HEK293 (cell line): ENCODE data around the gene B4GALT3.

ENCODE experiments used
- INSM2 ChIP-seq: fragments of 450-650 bp; formaldehyde crosslinking; IDR thresholded peaks from 2 replicates; pipeline ENCODE4 v1.5.1; 2016; ENCODE audit warnings: missing biosample characterization, missing genetic modification characterization
- KLF16 ChIP-seq: fragments of 450-650 bp; formaldehyde crosslinking; IDR thresholded peaks from 2 replicates; pipeline ENCODE4 v1.5.1; 2017; ENCODE audit warnings: missing biosample characterization, missing genetic modification characterization
- PATZ1 ChIP-seq: fragments of 450-650 bp; formaldehyde crosslinking; IDR thresholded peaks from 2 replicates; pipeline ENCODE4 v1.5.1; 2016; ENCODE audit warnings: missing biosample characterization, missing genetic modification characterization
- PRDM10 ChIP-seq: fragments of 450-650 bp; formaldehyde crosslinking; IDR thresholded peaks from 2 replicates; pipeline ENCODE4 v1.5.1; 2016; ENCODE audit warnings: missing biosample characterization, missing genetic modification characterization
- PRDM4 ChIP-seq: fragments of 450-650 bp; formaldehyde crosslinking; IDR thresholded peaks from 2 replicates; pipeline ENCODE4 v1.5.1; 2017; ENCODE audit warnings: missing biosample characterization, missing genetic modification characterization
- SP2 ChIP-seq: fragments of 450-650 bp; formaldehyde crosslinking; IDR thresholded peaks from 2 replicates; pipeline ENCODE4 v1.5.1; 2016; ENCODE audit warnings: missing biosample characterization, missing genetic modification characterization
- ZBTB1 ChIP-seq: fragments of 450-650 bp; formaldehyde crosslinking; IDR thresholded peaks from 2 replicates; pipeline ENCODE4 v1.5.1; 2016; ENCODE audit warnings: missing biosample characterization, missing genetic modification characterization
- ZBTB48 ChIP-seq: fragments of 450-650 bp; formaldehyde crosslinking; IDR thresholded peaks from 2 replicates; pipeline ENCODE4 v1.5.1; 2016; ENCODE audit warnings: missing biosample characterization, missing genetic modification characterization
- ZNF112 ChIP-seq: fragments of 450-650 bp; formaldehyde crosslinking; IDR thresholded peaks from 2 replicates; pipeline ENCODE4 v1.5.0; 2017; ENCODE audit warnings: missing biosample characterization, missing genetic modification characterization
- ZNF133 ChIP-seq: fragments of 450-650 bp; formaldehyde crosslinking; IDR thresholded peaks from 2 replicates; pipeline ENCODE4 v1.5.1; 2016; ENCODE audit warnings: missing biosample characterization, missing genetic modification characterization
- ZNF184 ChIP-seq: fragments of 450-650 bp; IDR thresholded peaks from 2 replicates; pipeline ENCODE4 v1.5.1; 2018; ENCODE audit warnings: missing biosample characterization, mild to moderate bottlenecking, missing genetic modification characterization
- ZNF274 ChIP-seq, 2 experiments: fragments of 200-500 bp in 1 of 2; fragments of 450-650 bp in 1 of 2; sonication (Bioruptor generic) in 1 of 2; formaldehyde crosslinking in 1 of 2; IDR thresholded peaks; 2 replicates each; pipeline versions ENCODE4 v1.5.1 to v1.6.1; 2014 to 2016; ENCODE audit warnings: borderline replicate concordance in 1 of 2, inconsistent platforms in 1 of 2, low read length in 1 of 2, missing biosample characterization in 1 of 2, missing genetic modification characterization in 1 of 2
- ZNF37A ChIP-seq: fragments of 450-650 bp; IDR thresholded peaks from 2 replicates; pipeline ENCODE4 v1.5.1; 2018; ENCODE audit warnings: missing biosample characterization, missing genetic modification characterization
- ZNF398 ChIP-seq: fragments of 450-650 bp; formaldehyde crosslinking; IDR thresholded peaks from 2 replicates; pipeline ENCODE4 v1.5.1; 2017; ENCODE audit warnings: missing biosample characterization, missing genetic modification characterization
- ZNF621 ChIP-seq: fragments of 450-650 bp; formaldehyde crosslinking; IDR thresholded peaks from 2 replicates; pipeline ENCODE4 v1.5.1; 2017; ENCODE audit warnings: missing biosample characterization, missing genetic modification characterization
- ZNF629 ChIP-seq: fragments of 450-650 bp; formaldehyde crosslinking; IDR thresholded peaks from 2 replicates; pipeline ENCODE4 v1.5.1; 2017; ENCODE audit warnings: missing biosample characterization, missing genetic modification characterization
- ZNF660 ChIP-seq: fragments of 450-650 bp; IDR thresholded peaks from 2 replicates; pipeline ENCODE4 v1.5.1; 2018; ENCODE audit warnings: missing biosample characterization, mild to moderate bottlenecking, missing genetic modification characterization
- TF ChIP-seq, protein P1 (sequence below): fragments of 450-650 bp; formaldehyde crosslinking; IDR thresholded peaks from 2 replicates; pipeline ENCODE4 v1.5.1; 2017; ENCODE audit warnings: missing biosample characterization, missing genetic modification characterization
- TF ChIP-seq, protein P2 (sequence below): fragments of 450-650 bp; formaldehyde crosslinking; conservative IDR thresholded peaks from 2 replicates; pipeline ENCODE4 v1.5.1; 2016; ENCODE audit warnings: low read depth, missing biosample characterization, missing genetic modification characterization

Gene B4GALT3

DNA sequence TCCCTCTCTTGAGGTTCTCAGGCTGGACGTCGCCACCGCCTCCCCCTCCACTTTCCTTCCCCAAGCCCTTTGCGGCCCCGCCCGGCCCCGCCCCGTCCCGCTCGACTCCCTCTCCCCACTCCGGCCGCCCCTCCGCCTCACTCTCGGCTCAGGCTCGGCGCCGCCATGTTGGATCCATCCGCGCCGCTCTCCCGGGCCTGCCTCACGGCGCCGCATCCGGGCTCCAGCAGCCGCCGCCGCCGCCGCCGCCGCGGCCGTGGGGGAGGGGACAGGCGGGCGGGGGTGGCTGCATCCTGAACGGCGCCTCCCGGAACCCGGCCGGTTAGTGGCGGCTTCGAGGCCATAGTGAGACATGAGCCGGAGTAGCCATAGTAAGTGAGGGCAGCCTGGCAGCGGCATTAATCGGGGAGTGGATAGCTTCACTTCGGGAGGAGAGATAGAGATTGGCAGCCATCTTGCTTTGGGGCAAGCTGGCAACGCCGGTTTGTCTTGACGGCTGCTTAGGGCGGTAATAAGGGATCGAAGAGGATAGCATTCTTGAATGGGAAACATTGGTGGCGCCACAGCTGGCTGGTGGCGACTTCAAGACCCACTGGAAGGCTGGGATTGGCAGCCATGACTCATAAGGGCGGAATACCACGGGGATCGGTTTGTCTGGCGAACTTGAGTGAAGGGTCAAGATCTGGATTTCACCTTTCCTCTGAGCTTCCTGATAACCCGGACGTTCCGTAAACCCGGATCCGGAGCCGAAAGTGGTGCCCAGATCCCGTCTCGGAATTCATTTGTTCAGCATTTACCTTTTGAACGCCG, 44.7 kb downstream of the B4GALT3 start, which contains the start of gene DEDD (continued):
- peak; percentile 42 for TF ChIP-seq PRDM10 (tag by site-specific recombination)
- TF ChIP-seq ZNF133 (tag by site-specific recombination), result no peak
- TF ChIP-seq ZBTB1 (tag by site-specific recombination), result no peak
- peak; percentile 21; the same call in 1 of the 2 replicates for TF ChIP-seq ZNF629 (tag by site-specific recombination)
- no peak; the same call in none of the 2 replicates for TF ChIP-seq ZNF398 (tag by site-specific recombination)
- 0 out of 2 replicates have a peak, but pooled peaks have one; percentile 40 for TF ChIP-seq KLF16
- peak; percentile 35; the same call in 1 of the 2 replicates for TF ChIP-seq INSM2
- no peak for TF ChIP-seq ZNF274 (IDR thresholded peaks at IDR 0.05; ENCODE audit: low read length)
- TF ChIP-seq ZNF274 (tag by site-specific recombination; IDR thresholded peaks at IDR 0.05; ENCODE audit: borderline replicate concordance), result no peak
- TF ChIP-seq, protein P1, sequence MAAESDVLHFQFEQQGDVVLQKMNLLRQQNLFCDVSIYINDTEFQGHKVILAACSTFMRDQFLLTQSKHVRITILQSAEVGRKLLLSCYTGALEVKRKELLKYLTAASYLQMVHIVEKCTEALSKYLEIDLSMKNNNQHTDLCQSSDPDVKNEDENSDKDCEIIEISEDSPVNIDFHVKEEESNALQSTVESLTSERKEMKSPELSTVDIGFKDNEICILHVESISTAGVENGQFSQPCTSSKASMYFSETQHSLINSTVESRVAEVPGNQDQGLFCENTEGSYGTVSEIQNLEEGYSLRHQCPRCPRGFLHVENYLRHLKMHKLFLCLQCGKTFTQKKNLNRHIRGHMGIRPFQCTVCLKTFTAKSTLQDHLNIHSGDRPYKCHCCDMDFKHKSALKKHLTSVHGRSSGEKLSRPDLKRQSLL (tag by site-specific recombination), result peak; percentile 44; the same call in 1 of the 2 replicates
- no peak for TF ChIP-seq ZNF621 (tag by site-specific recombination)
- no peak for TF ChIP-seq ZNF37A (tag by site-specific recombination)
- peak; percentile 99 for TF ChIP-seq ZBTB48 (tag by site-specific recombination)
- 0 out of 2 replicates have a peak, but pooled peaks have one; percentile 22 for TF ChIP-seq ZNF184 (tag by site-specific recombination)
- TF ChIP-seq, protein P2, sequence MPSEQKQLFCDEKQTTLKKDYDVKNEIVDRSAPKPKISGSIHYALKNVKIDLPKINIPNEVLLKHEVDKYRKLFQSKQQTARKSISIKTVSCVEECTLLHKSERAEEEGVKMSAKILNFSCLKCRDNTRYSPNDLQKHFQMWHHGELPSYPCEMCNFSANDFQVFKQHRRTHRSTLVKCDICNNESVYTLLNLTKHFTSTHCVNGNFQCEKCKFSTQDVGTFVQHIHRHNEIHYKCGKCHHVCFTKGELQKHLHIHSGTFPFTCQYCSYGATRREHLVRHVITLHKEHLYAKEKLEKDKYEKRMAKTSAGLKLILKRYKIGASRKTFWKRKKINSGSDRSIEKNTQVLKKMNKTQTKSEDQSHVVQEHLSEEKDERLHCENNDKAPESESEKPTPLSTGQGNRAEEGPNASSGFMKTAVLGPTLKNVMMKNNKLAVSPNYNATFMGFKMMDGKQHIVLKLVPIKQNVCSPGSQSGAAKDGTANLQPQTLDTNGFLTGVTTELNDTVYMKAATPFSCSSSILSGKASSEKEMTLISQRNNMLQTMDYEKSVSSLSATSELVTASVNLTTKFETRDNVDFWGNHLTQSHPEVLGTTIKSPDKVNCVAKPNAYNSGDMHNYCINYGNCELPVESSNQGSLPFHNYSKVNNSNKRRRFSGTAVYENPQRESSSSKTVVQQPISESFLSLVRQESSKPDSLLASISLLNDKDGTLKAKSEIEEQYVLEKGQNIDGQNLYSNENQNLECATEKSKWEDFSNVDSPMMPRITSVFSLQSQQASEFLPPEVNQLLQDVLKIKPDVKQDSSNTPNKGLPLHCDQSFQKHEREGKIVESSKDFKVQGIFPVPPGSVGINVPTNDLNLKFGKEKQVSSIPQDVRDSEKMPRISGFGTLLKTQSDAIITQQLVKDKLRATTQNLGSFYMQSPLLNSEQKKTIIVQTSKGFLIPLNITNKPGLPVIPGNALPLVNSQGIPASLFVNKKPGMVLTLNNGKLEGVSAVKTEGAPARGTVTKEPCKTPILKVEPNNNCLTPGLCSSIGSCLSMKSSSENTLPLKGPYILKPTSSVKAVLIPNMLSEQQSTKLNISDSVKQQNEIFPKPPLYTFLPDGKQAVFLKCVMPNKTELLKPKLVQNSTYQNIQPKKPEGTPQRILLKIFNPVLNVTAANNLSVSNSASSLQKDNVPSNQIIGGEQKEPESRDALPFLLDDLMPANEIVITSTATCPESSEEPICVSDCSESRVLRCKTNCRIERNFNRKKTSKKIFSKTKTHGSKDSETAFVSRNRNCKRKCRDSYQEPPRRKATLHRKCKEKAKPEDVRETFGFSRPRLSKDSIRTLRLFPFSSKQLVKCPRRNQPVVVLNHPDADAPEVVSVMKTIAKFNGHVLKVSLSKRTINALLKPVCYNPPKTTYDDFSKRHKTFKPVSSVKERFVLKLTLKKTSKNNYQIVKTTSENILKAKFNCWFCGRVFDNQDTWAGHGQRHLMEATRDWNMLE (tag by site-specific recombination), result peak; percentile 57; the same call in 1 of the 2 replicates
- TF ChIP-seq ZNF112 (tag by site-specific recombination), result no peak
- peak; percentile 25; the same call in 1 of the 2 replicates for TF ChIP-seq PATZ1
- no peak for TF ChIP-seq PRDM4 (tag by site-specific recombination)
- peak; percentile 75 for TF ChIP-seq SP2 (tag by site-specific recombination)
- peak; percentile 91 for TF ChIP-seq ZNF660 (tag by site-specific recombination)
